ENCODE measurements around the gene MEI1.

Gene MEI1

GRCh38 chr22:41810022-41810421 is 110.7 kb downstream of the MEI1 start:
- no peaks in the 10 kb centered on the region for H3K4me1 ChIP-seq (ENCODE audit: control insufficient read depth, insufficient read depth, low read length)
- H3K9ac ChIP-seq (ENCODE audit: low read length), result no peak overlapping the region
- no peak overlapping the region for H3K4me3 ChIP-seq (ENCODE audit: low read length)
- H3K27ac ChIP-seq (ENCODE audit: low read depth, low read length), result no peak overlapping the region
- H3K36me3 ChIP-seq (ENCODE audit: control insufficient read depth, insufficient read depth, low read length), result peaks cover 3% of the 10 kb centered on the region
- H3K27me3 ChIP-seq (ENCODE audit: control insufficient read depth, insufficient read depth, low read length), result no peaks in the 10 kb centered on the region

- Histone ChIP-seq H3K4me1 (ENCODE audit: control insufficient read depth, insufficient read depth, low read length) (no peaks in the 10 kb centered on the region), H3K36me3 (ENCODE audit: control insufficient read depth, insufficient read depth, low read length) (peaks cover 6% of the 10 kb centered on the region), H3K27ac (ENCODE audit: low read depth, low read length) (no peak overlapping the region), H3K4me3 (ENCODE audit: low read length) (no peak overlapping the region), H3K27me3 (ENCODE audit: control insufficient read depth, insufficient read depth, low read length) (no peaks in the 10 kb centered on the region), H3K9ac (ENCODE audit: low read length) (no peak overlapping the region)
Observed at GRCh38 chr22:41812805-41813545, 113.7 kb downstream of the MEI1 start.

GRCh38 chr22:41813726-41814410 is 114.6 kb downstream of the MEI1 start:
- Histone ChIP-seq H3K27ac (ENCODE audit: low read depth, low read length) (no peak overlapping the region), H3K4me3 (ENCODE audit: low read length) (no peak overlapping the region), H3K27me3 (ENCODE audit: control insufficient read depth, insufficient read depth, low read length) (no peaks in the 10 kb centered on the region), H3K9ac (ENCODE audit: low read length) (no peak overlapping the region), H3K4me1 (ENCODE audit: control insufficient read depth, insufficient read depth, low read length) (no peaks in the 10 kb centered on the region), H3K36me3 (ENCODE audit: control insufficient read depth, insufficient read depth, low read length) (peaks cover 8% of the 10 kb centered on the region)

- no peak overlapping the region for H3K27ac ChIP-seq (ENCODE audit: low read depth, low read length)
- H3K9ac ChIP-seq (ENCODE audit: low read length), result no peak overlapping the region
- H3K27me3 ChIP-seq (ENCODE audit: control insufficient read depth, insufficient read depth, low read length), result no peaks in the 10 kb centered on the region
- H3K4me1 ChIP-seq (ENCODE audit: control insufficient read depth, insufficient read depth, low read length), result no peaks in the 10 kb centered on the region
- peaks cover 8% of the 10 kb centered on the region for H3K36me3 ChIP-seq (ENCODE audit: control insufficient read depth, insufficient read depth, low read length)
- no peak overlapping the region for H3K4me3 ChIP-seq (ENCODE audit: low read length)
Observed at GRCh38 chr22:41815716-41816115, 116.4 kb downstream of the MEI1 start.

GRCh38 chr22:41816241-41816640 is 116.9 kb downstream of the MEI1 start:
- Histone ChIP-seq H3K36me3 (ENCODE audit: control insufficient read depth, insufficient read depth, low read length) (peaks cover 8% of the 10 kb centered on the region), H3K4me1 (ENCODE audit: control insufficient read depth, insufficient read depth, low read length) (no peaks in the 10 kb centered on the region), H3K27me3 (ENCODE audit: control insufficient read depth, insufficient read depth, low read length) (no peaks in the 10 kb centered on the region)

GRCh38 chr22:41816871-41817270 is 117.6 kb downstream of the MEI1 start:
- Histone ChIP-seq H3K4me3 (ENCODE audit: low read length) (no peak overlapping the region), H3K27ac (ENCODE audit: low read depth, low read length) (no peak overlapping the region), H3K27me3 (ENCODE audit: control insufficient read depth, insufficient read depth, low read length) (no peaks in the 10 kb centered on the region), H3K4me1 (ENCODE audit: control insufficient read depth, insufficient read depth, low read length) (no peaks in the 10 kb centered on the region), H3K9ac (ENCODE audit: low read length) (no peak overlapping the region), H3K36me3 (ENCODE audit: control insufficient read depth, insufficient read depth, low read length) (peaks cover 8% of the 10 kb centered on the region)

More at GRCh38 chr22:41816241-41816640, 116.9 kb downstream of the MEI1 start:
- H3K4me3 ChIP-seq (ENCODE audit: low read length), result no peak overlapping the region
- no peak overlapping the region for H3K27ac ChIP-seq (ENCODE audit: low read depth, low read length)
- H3K9ac ChIP-seq (ENCODE audit: low read length), result no peak overlapping the region

GRCh38 chr22:41818011-41818410 is 118.7 kb downstream of the MEI1 start:
- H3K9ac ChIP-seq (ENCODE audit: low read length), result no peak overlapping the region
- peaks cover 8% of the 10 kb centered on the region for H3K36me3 ChIP-seq (ENCODE audit: control insufficient read depth, insufficient read depth, low read length)
- H3K27me3 ChIP-seq (ENCODE audit: control insufficient read depth, insufficient read depth, low read length), result no peaks in the 10 kb centered on the region
- H3K27ac ChIP-seq (ENCODE audit: low read depth, low read length), result no peak overlapping the region
- H3K4me3 ChIP-seq (ENCODE audit: low read length), result no peak overlapping the region
- no peaks in the 10 kb centered on the region for H3K4me1 ChIP-seq (ENCODE audit: control insufficient read depth, insufficient read depth, low read length)

GRCh38 chr22:41818596-41818995 is 119.3 kb downstream of the MEI1 start:
- peaks cover 8% of the 10 kb centered on the region for H3K36me3 ChIP-seq (ENCODE audit: control insufficient read depth, insufficient read depth, low read length)
- no peaks in the 10 kb centered on the region for H3K27me3 ChIP-seq (ENCODE audit: control insufficient read depth, insufficient read depth, low read length)
- H3K4me3 ChIP-seq (ENCODE audit: low read length), result no peak overlapping the region
- no peak overlapping the region for H3K27ac ChIP-seq (ENCODE audit: low read depth, low read length)
- H3K4me1 ChIP-seq (ENCODE audit: control insufficient read depth, insufficient read depth, low read length), result no peaks in the 10 kb centered on the region
- H3K9ac ChIP-seq (ENCODE audit: low read length), result no peak overlapping the region

- Histone ChIP-seq H3K4me3 (ENCODE audit: low read length) (no peak overlapping the region), H3K9ac (ENCODE audit: low read length) (no peak overlapping the region), H3K36me3 (ENCODE audit: control insufficient read depth, insufficient read depth, low read length) (peaks cover 8% of the 10 kb centered on the region), H3K4me1 (ENCODE audit: control insufficient read depth, insufficient read depth, low read length) (no peaks in the 10 kb centered on the region), H3K27me3 (ENCODE audit: control insufficient read depth, insufficient read depth, low read length) (no peaks in the 10 kb centered on the region), H3K27ac (ENCODE audit: low read depth, low read length) (no peak overlapping the region)
Observed at GRCh38 chr22:41819257-41819656, 120.0 kb downstream of the MEI1 start.

GRCh38 chr22:41820447-41820846 is 121.1 kb downstream of the MEI1 start:
- no peak overlapping the region for H3K4me3 ChIP-seq (ENCODE audit: low read length)
- H3K9ac ChIP-seq (ENCODE audit: low read length), result no peak overlapping the region
- no peaks in the 10 kb centered on the region for H3K4me1 ChIP-seq (ENCODE audit: control insufficient read depth, insufficient read depth, low read length)
- H3K27ac ChIP-seq (ENCODE audit: low read depth, low read length), result no peak overlapping the region
- peaks cover 8% of the 10 kb centered on the region for H3K36me3 ChIP-seq (ENCODE audit: control insufficient read depth, insufficient read depth, low read length)
- H3K27me3 ChIP-seq (ENCODE audit: control insufficient read depth, insufficient read depth, low read length), result no peaks in the 10 kb centered on the region

- no peaks in the 10 kb centered on the region for H3K4me1 ChIP-seq (ENCODE audit: control insufficient read depth, insufficient read depth, low read length)
- no peaks in the 10 kb centered on the region for H3K27me3 ChIP-seq (ENCODE audit: control insufficient read depth, insufficient read depth, low read length)
- H3K4me3 ChIP-seq (ENCODE audit: low read length), result no peak overlapping the region
- peaks cover 4% of the 10 kb centered on the region for H3K36me3 ChIP-seq (ENCODE audit: control insufficient read depth, insufficient read depth, low read length)
- no peak overlapping the region for H3K9ac ChIP-seq (ENCODE audit: low read length)
- H3K27ac ChIP-seq (ENCODE audit: low read depth, low read length), result no peak overlapping the region
Observed at GRCh38 chr22:41821471-41822316, 122.4 kb downstream of the MEI1 start.

- Histone ChIP-seq H3K27ac (ENCODE audit: low read depth, low read length) (no peak overlapping the region), H3K4me3 (ENCODE audit: low read length) (no peak overlapping the region), H3K27me3 (ENCODE audit: control insufficient read depth, insufficient read depth, low read length) (no peaks in the 10 kb centered on the region), H3K9ac (ENCODE audit: low read length) (no peak overlapping the region), H3K36me3 (ENCODE audit: control insufficient read depth, insufficient read depth, low read length) (peaks cover 4% of the 10 kb centered on the region), H3K4me1 (ENCODE audit: control insufficient read depth, insufficient read depth, low read length) (no peaks in the 10 kb centered on the region)
Observed at GRCh38 chr22:41822317-41823057, 123.2 kb downstream of the MEI1 start.

All from rectal smooth muscle tissue (tissue), 1 donor.